GM21390 (cell line): ENCODE measurements around the gene ZFR2.
"Not testable (repeated sequence)": the region's sequence is repeated elsewhere in the genome, so short reads cannot be mapped to it uniquely, and the experiment has no call there.

Experiments used
- ATAC-seq: cut with Tn5 transposase; IDR thresholded peaks from one replicate; pipeline ENCODE4 v1.9.1; 2021; ENCODE audit not compliant: unreplicated experiment

Gene ZFR2

GRCh38 chr19:3816566-3817218 is 52.1 kb downstream of the ZFR2 start:
- ATAC-seq, result no peak

- ATAC-seq, result not testable (repeated sequence)
Observed at GRCh38 chr19:3816148-3816547, 52.7 kb downstream of the ZFR2 start.

GRCh38 chr19:3814648-3815047 is 54.2 kb downstream of the ZFR2 start:
- no peak for ATAC-seq

GRCh38 chr19:3813473-3814392 is 55.1 kb downstream of the ZFR2 start:
- ATAC-seq, result no peak

GRCh38 chr19:3810708-3811355 is 58.0 kb downstream of the ZFR2 start:
- ATAC-seq, result no peak

GRCh38 chr19:3809881-3810707 is 58.7 kb downstream of the ZFR2 start:
- ATAC-seq, result no peak

- no peak for ATAC-seq
Observed at GRCh38 chr19:3808420-3809143, 60.3 kb downstream of the ZFR2 start.

GRCh38 chr19:3807574-3808354 is 61.1 kb downstream of the ZFR2 start:
- no peak for ATAC-seq

GRCh38 chr19:3807131-3807480 is 61.7 kb downstream of the ZFR2 start:
- no peak for ATAC-seq

- ATAC-seq, result no peak
Observed at GRCh38 chr19:3805859-3806258, 63.0 kb downstream of the ZFR2 start.

GRCh38 chr19:3804429-3804828 is 64.4 kb downstream of the ZFR2 start:
- ATAC-seq, result no peak

- ATAC-seq, result no peak
Observed at GRCh38 chr19:3803986-3804385, 64.9 kb downstream of the ZFR2 start.

GRCh38 chr19:3803114-3803888 is 65.5 kb downstream of the ZFR2 start:
- ATAC-seq, result no peak

GRCh38 chr19:3801412-3802096 is 67.3 kb downstream of the ZFR2 start:
- no peak for ATAC-seq

GRCh38 chr19:3800996-3801395 is 67.8 kb downstream of the ZFR2 start:
- no peak for ATAC-seq

- ATAC-seq, result no peak
Observed at GRCh38 chr19:3798137-3798536, 70.7 kb downstream of the ZFR2 start.

- no peak for ATAC-seq
Observed at GRCh38 chr19:3796358-3796757, 72.5 kb downstream of the ZFR2 start.

- ATAC-seq, result no peak
Observed at GRCh38 chr19:3793799-3794198, 75.0 kb downstream of the ZFR2 start.
